HG03064 (cell line): Measurements from ENCODE around the gene UBQLN1.
"Not testable (repeated sequence)": the region's sequence is repeated elsewhere in the genome, so short reads cannot be mapped to it uniquely, and the experiment has no call there.

Experiments used
- ATAC-seq: cut with Tn5 transposase; IDR thresholded peaks from one replicate; pipeline ENCODE4 v1.9.1; 2021; ENCODE audit warnings: low read depth; ENCODE audit not compliant: unreplicated experiment

UBQLN1 gene

DNA sequence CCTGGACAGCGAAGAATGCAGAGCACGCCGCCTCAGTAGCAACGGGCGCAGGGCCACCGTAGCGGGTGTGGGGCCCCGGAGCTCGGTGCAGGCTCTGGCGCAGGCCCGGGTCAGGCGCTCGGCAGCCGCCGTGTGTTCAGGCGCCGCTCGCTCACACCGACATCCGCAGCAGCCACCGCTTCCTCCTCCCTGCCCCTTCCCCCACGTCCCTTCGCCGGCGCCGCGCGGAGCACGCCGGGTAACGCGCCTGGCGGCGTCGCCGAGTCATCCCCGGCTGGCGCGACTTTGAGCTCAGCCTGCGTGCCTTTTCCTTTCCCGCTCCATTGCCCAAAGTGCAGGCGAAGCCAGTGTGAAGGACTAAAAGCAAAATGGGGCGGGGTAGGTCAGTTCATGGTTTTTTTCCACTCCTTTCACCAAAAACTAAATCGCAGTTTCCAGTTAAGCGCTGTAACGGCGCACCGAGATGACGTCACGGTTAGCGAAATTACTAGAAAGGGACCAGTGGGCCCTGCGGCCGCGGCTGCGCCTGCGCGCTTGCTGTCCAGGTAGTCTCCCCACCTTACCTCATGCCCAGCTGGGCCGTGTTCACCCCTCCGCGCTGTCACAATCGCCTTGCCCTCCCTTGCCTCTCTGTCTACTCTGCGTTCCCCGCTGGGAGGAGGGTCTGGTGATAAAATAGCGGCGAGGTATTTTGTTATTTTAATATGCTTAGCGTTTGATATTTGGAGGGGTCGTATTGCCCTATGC is at the start of gene UBQLN1:
TSS of gene UBQLN1 (minus strand) at position 191 of the 747 bp plus-strand sequence. CDS start 279 bp downstream, outside the sequence.
- peak; percentile 77 for ATAC-seq

DNA sequence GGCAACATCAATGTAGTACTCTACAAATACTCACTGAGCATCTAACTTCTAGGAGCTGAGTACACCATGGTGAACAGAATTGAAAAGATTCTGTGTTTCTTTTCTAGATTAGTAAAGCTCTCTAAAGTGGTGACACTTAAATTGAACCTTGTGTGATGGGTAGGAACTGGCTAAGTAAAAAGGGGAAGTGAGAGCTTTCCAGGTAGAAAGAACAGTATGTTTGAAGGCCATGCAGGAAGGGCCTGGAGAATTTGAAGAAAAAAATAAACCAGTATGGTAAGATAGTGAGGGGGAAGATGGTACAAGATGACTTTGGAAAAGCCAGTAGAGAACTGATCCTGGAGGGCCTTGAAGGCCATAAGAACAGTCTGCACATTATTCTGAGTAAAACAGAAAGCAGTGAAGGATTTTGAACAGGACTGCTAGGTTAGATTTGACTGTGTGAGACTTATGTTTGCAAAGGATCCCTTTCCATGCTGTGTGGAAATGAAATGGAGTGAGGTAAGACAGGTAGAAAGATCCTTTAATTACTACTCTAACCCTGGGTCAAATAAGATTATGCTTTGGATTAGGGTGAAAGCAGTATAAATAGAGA is 46.7 kb upstream of the UBQLN1 start:
- ATAC-seq: peak; percentile 64

- no peak for ATAC-seq
Measured at GRCh38 chr9:83749706-83750105, 41.9 kb upstream of the UBQLN1 start.

DNA sequence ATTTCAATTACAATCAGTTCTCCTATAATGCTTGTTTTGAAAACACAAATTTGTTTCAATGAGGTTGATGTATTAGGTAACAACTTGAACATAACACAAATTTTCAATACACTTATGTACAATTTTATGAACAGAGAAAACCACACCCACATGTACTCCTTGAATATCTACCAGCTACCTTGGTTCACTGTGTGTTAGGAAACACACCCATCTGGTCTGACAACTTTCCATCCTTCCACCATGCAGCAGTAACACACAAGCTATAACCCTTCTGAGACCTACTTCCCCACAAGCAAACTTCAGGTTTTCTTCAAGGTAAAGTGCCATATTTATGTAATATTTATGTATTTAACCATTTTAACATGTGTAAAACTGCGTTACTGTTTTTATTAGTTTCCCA is 36.4 kb upstream of the UBQLN1 start:
- ATAC-seq: no peak

- no peak for ATAC-seq
Measured at GRCh38 chr9:83733739-83734138, 26.0 kb upstream of the UBQLN1 start.

GRCh38 chr9:83728591-83729368 is 21.0 kb upstream of the UBQLN1 start:
- ATAC-seq: not testable (repeated sequence)

DNA sequence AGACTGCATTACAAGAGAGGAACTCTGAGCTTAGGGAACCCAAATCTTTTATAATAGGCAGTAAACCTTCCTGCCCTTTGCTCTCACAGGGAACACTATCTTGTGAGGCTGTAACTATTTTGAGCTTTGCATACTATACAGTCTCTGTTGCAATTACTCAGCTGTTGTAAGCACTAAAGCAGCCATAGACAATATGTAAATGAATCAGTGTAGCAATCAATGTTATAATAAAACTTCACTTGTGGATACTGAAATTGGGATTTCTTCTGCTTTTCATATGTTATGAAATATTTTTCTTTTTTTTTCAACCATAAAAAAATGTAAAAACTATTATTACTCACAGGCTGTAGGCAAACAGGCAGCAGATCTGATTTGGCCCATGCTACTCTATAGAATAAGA is 16.7 kb upstream of the UBQLN1 start:
- ATAC-seq: no peak

DNA sequence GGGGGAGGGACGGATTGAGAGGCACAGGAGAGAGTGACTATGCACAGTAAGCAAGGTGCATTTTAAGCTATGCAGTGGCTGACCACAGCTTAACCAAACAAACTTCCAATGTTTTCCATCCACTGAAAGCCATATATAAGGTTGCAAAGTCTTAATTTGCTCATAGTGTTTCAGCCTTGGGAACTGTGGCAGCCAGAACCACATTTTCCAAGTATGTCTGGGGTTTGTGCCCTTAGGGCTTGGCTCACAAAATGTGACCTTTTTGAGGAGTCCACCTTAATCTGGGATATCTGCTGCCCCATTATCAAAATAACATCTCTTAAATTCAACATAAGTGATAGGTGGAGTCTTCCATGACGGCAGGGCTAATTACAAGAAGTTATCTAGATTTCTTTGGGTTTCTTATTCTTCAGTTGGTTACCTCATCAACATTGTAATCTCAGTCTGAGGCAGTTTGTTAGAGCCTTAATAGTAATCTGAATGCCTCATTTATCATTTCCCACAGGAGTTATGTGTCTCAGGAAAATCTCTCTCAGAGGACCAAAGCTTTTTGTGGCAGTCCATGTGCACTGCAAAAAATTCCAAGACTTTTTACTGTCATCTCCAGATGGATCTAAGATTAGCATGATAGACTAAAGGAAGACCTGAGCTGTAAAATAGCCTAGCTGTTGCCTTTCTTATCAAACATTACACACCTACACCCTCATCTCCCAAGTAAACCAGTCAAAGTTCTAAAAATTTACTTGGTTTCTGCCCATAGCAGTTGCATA is 15.2 kb upstream of the UBQLN1 start:
- no peak for ATAC-seq

DNA sequence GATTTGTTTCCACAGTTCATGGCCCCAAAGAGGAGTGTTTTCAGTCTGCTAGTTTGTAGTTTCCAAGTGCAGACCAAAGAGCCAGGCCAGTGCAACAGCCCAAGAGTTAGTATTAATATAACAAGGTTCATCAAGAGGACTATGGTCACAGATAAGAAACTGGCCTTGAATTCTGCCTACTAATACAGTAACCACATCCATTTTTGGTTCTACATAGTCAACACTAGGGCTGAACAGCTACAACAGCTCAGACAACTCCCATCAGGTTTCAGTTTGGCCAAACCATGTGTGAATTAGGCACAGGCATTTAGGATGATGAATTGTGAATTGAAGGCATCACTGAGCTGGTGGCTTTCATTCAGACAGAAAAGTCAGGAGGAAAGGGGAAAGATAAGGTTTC is 13.8 kb upstream of the UBQLN1 start:
- ATAC-seq: no peak

DNA sequence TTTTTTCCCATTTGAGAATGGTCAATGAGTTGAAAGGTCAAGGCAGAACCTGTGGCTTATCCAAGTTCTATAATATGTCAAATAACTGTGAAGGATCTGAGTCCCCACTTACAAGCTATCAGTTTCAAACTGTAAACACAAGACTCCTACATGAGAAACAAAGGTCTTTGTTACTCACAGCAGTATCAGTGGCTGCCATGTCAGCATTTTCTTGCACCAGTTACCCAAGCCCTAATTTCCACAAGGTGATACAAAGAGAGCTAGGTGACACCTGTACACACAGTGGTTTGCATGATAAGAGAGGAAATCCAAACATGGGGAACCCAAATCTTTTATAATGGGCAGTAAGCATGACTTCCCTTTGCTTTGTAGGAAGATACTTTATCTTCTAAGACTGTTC is 8.0 kb upstream of the UBQLN1 start:
- ATAC-seq: no peak

- ATAC-seq: no peak
Measured at GRCh38 chr9:83715221-83715620, 7.5 kb upstream of the UBQLN1 start.

- no peak for ATAC-seq
Measured at GRCh38 chr9:83714329-83714728, 6.6 kb upstream of the UBQLN1 start.

DNA sequence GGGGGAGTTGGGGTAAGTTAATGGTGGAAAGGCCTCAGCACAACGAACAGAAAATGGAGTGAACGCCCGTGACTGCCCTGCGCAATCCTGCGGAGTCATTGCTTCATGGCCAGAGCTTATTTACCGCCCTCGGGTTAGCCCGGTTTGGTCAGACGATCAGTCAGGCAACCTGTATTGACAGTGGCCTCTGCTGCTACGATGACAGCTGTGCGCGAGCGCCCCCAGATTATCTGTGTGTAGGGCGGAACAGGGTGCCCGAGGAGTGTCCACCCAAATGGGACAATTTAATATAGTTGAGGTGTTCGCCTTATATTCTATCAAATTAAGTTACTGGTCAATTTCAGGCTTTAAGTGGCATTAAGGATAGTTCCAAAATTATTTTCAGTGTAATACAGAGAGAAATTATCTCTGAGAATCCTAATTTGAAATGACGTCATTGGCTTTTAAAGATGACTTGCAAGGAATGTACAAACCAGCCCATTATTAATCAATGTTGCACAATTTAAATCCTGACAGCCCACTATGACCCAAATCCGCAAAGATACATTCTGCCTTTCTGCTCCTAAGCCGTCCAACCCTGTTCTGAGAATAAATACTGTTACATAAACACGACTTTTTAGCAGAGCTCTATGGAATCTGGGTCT is 879 bp upstream of the UBQLN1 start:
- ATAC-seq: peak; percentile 48

DNA sequence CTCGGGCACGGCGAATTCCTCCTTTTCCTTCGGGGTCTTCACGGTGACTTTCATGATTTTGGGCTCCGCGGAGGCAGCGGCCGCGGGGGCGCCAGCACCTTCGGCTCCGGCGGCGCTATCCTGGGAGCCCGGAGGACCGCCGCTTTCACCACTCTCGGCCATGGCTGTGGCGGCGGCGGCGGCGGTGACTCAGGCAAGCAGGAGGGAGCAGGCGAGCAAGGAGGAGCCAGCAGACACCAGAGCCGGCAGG is 315 bp downstream of the UBQLN1 start:
- peak; percentile 49 for ATAC-seq

DNA sequence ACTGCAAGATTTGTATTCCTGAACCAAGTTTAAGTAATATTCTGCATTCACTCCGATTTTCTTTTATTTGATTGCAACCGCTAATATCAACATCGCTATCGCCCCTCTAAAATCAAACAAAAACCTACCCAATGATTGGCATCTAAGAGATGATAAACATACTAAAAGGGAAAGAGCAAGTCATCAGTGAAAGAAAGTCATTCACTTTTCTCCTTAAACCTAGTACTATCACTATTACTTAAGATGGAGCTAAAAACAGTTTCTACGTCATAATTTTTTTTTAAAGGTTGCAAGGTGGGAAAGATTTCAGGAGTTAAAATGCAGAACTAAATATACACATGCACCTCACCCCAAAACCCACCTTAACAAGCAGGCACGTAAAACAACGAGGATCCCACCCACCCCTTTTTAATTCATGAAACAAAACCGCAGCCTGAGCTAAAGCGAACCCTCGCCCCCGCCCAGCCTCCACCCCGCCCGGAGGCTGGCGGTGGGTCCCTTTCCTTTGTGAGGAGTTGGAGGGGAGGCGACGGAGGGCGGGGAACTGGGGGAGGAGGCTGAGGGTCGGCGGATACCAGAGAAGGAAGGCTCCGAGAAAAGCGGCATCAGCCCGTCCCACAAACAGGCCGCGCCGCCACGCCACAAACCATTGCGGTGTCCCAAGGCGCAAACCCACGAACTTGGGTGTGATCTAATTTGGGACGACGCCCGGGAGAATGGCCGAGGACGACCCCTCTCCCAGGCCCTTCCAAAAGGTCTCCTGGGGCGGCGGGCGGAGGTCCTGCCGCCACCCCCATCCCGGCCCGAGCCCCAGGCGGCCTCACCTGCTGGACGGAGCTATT is 861 bp downstream of the UBQLN1 start:
- ATAC-seq: peak; percentile 11

DNA sequence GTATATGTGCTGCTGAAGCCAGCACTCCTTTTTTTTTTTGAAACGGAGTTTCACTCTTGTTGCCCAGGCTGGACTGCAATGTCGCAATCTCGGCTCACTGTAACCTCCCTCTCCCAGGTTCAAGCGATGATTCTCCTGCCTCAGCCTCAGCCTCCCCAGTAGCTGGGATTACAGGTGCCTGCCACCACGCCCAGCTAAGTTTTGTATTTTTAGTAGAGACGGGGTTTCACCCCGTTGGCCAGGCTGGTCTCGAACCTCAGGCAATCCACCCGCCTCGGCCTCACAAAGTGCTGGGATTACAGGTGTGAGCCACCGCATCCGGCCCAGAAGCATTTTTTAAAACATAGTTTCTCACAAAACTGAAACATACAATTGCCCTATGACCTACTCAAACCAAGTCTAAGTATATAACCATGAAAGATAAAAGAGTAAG is 2.5 kb downstream of the UBQLN1 start:
- not testable (repeated sequence) for ATAC-seq

- ATAC-seq: no peak
Measured at GRCh38 chr9:83701769-83702168, 6.0 kb downstream of the UBQLN1 start.

DNA sequence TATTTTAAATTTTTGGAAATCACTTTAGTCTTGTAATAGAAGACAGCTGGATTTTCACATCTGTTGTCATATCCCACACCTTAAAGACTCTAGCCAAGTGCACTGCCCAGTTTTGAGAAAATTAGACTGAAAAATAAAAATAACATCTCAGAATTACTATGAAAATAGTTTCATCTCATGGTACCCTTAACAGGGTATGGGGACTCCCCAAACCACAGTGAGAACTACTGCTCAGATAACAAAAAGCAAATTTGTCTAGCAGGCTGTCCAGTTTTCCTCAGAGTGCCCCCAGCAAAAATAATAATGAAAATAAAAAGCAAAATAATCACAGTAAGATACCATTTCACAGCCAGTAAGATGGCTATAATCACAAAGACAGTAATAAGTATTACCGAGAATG is 6.5 kb downstream of the UBQLN1 start:
- no peak for ATAC-seq

DNA sequence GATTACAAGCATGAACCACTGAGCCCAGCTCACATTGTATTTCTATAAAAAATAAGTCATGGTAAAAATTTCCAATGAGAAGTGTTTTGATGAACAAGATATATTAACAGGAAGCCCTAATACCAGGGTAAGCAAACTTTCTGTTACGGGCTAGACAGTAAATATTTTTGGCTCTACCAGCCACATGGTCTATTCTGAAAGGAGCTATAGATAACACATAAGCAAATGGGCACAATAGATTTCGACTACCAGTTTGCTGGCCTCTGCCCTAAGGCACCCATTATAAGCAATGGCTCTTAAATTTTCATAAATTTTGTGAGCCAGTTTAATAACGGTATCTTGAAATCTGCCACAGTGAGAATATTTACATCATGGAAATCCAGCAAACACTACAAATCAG is 8.1 kb downstream of the UBQLN1 start:
- no peak for ATAC-seq
